Body of pancreas (tissue), 4 donors: Measurements from ENCODE around the gene C12orf57.

Experiments
- POLR2A ChIP-seq, 3 donors: fragments of 450-650 bp; IDR thresholded peaks; one replicate each; pipeline ENCODE4 v1.6.1; 2016; ENCODE audit warnings: antibody characterized with exemption in 3 of 3, mild to moderate bottlenecking in 2 of 3
- TF ChIP-seq, protein P1 (sequence below), 7 experiments: fragments of 450-650 bp in 4 of 7; fragments of 200-600 bp in 3 of 7; sonication (generic) in 3 of 7; IDR thresholded peaks; one replicate each; pipeline ENCODE4 v1.5.1; 2016 to 2019; ENCODE audit warnings: antibody characterized with exemption in 7 of 7

DNA sequence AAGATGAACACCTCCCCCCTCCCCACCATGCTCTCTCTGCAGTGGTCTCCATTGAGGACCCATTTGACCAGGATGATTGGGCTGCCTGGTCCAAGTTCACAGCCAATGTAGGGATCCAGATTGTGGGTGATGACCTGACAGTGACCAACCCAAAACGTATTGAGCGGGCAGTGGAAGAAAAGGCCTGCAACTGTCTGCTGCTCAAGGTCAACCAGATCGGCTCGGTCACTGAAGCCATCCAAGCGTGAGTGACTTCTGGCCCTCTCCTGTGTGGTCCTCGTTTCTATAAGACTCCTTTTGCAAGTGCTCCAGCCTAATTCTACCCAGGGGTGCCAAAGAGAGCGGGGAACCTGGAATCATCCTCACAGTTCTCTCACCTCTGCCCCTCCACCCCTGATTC is 22.3 kb upstream of the C12orf57 start:
- TF ChIP-seq, protein P1, sequence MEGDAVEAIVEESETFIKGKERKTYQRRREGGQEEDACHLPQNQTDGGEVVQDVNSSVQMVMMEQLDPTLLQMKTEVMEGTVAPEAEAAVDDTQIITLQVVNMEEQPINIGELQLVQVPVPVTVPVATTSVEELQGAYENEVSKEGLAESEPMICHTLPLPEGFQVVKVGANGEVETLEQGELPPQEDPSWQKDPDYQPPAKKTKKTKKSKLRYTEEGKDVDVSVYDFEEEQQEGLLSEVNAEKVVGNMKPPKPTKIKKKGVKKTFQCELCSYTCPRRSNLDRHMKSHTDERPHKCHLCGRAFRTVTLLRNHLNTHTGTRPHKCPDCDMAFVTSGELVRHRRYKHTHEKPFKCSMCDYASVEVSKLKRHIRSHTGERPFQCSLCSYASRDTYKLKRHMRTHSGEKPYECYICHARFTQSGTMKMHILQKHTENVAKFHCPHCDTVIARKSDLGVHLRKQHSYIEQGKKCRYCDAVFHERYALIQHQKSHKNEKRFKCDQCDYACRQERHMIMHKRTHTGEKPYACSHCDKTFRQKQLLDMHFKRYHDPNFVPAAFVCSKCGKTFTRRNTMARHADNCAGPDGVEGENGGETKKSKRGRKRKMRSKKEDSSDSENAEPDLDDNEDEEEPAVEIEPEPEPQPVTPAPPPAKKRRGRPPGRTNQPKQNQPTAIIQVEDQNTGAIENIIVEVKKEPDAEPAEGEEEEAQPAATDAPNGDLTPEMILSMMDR (IDR thresholded peaks at IDR 0.05) = no peak
- TF ChIP-seq POLR2A (IDR thresholded peaks at IDR 0.05) = no peak
